Nephron progenitor cell (in vitro differentiated cells): ENCODE measurements around the gene APOL2.
"Not testable (repeated sequence)": the region's sequence is repeated elsewhere in the genome, so short reads cannot be mapped to it uniquely, and the experiment has no call there.

Experiments used
- DNase-seq: peaks from one replicate; pipeline ENCODE4 v3.0.0; 2021
- H3K27ac Mint-ChIP-seq: 2 replicates; pipeline ENCODE4 v1.8.0; 2021; ENCODE audit warnings: mild to moderate bottlenecking, moderate library complexity, mixed read lengths
- H3K27me3 Mint-ChIP-seq: 2 replicates; pipeline ENCODE4 v1.8.0; 2021; ENCODE audit warnings: mild to moderate bottlenecking, low read depth, mixed read lengths; ENCODE audit not compliant: poor library complexity
- H3K36me3 Mint-ChIP-seq: 2 replicates; pipeline ENCODE4 v1.8.0; 2021; ENCODE audit warnings: low read depth, mixed read lengths
- H3K4me1 Mint-ChIP-seq: 2 replicates; pipeline ENCODE4 v1.8.0; 2021; ENCODE audit warnings: mixed read lengths
- H3K4me3 Mint-ChIP-seq: 2 replicates; pipeline ENCODE4 v1.8.0; 2021; ENCODE audit warnings: mild to moderate bottlenecking, moderate library complexity, mixed read lengths
- H3K9me3 Mint-ChIP-seq: 2 replicates; pipeline ENCODE4 v1.8.0; 2021; ENCODE audit warnings: mild to moderate bottlenecking, moderate library complexity, mixed read lengths
- TF ChIP-seq, protein P1 (sequence below): fragments of 200-600 bp; sonication (generic); IDR thresholded peaks from 2 replicates; pipeline ENCODE4 v1.5.0; 2021; ENCODE audit warnings: antibody characterized with exemption

APOL2 gene

GRCh38 chr22:36215981-36216380, 23.3 kb downstream of the APOL2 start:
- Mint-ChIP-seq H3K4me1 (peaks cover 32% of the 10 kb centered on the region), H3K36me3 (no peaks in the 10 kb centered on the region)
- no peak for DNase-seq

GRCh38 chr22:36213586-36213985, 25.7 kb downstream of the APOL2 start:
- Mint-ChIP-seq H3K27ac (no peak overlapping the region), H3K27me3 (peaks cover 28% of the 10 kb centered on the region), H3K36me3 (no peaks in the 10 kb centered on the region), H3K4me3 (no peak overlapping the region), H3K9me3 (peaks cover 29% of the 10 kb centered on the region), H3K4me1 (peaks cover 22% of the 10 kb centered on the region)
- TF ChIP-seq, protein P1, sequence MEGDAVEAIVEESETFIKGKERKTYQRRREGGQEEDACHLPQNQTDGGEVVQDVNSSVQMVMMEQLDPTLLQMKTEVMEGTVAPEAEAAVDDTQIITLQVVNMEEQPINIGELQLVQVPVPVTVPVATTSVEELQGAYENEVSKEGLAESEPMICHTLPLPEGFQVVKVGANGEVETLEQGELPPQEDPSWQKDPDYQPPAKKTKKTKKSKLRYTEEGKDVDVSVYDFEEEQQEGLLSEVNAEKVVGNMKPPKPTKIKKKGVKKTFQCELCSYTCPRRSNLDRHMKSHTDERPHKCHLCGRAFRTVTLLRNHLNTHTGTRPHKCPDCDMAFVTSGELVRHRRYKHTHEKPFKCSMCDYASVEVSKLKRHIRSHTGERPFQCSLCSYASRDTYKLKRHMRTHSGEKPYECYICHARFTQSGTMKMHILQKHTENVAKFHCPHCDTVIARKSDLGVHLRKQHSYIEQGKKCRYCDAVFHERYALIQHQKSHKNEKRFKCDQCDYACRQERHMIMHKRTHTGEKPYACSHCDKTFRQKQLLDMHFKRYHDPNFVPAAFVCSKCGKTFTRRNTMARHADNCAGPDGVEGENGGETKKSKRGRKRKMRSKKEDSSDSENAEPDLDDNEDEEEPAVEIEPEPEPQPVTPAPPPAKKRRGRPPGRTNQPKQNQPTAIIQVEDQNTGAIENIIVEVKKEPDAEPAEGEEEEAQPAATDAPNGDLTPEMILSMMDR = no peak
- no peak for DNase-seq

More at GRCh38 chr22:36215981-36216380, 23.3 kb downstream of the APOL2 start:
- peaks cover 13% of the 10 kb centered on the region for H3K9me3 Mint-ChIP-seq
- TF ChIP-seq, protein P1 = no peak
- no peak overlapping the region for H3K4me3 Mint-ChIP-seq
- no peak overlapping the region for H3K27ac Mint-ChIP-seq
- peaks cover 24% of the 10 kb centered on the region for H3K27me3 Mint-ChIP-seq

DNA sequence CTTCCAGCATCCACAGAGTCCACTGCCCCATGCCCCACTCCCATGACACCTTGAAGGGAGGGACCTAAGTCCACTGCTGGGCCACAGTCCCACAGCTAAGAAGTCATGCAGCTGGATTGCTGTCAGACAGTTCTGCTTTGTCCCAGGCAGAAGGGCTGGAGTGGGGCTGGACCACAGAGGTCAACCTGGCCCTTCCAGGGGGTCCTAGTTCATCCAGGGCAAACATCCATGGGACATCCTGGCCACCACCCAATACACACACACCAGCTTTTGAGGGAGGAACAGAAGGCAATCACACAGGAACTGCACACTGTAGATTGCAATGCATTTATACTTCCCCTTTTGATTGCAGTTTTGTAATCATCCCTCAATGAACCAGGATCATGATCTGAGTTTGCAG, 26.4 kb downstream of the APOL2 start:
- Mint-ChIP-seq H3K9me3 (peaks cover 27% of the 10 kb centered on the region), H3K4me1 (peaks cover 22% of the 10 kb centered on the region), H3K27me3 (peaks cover 25% of the 10 kb centered on the region), H3K27ac (no peak overlapping the region), H3K4me3 (no peak overlapping the region), H3K36me3 (no peaks in the 10 kb centered on the region)
- DNase-seq = no peak
- TF ChIP-seq, protein P1 = no peak

GRCh38 chr22:36211237-36211861, 28.0 kb downstream of the APOL2 start:
- Mint-ChIP-seq H3K4me3 (no peak overlapping the region), H3K27me3 (peaks cover 24% of the 10 kb centered on the region), H3K36me3 (no peaks in the 10 kb centered on the region), H3K9me3 (peaks cover 27% of the 10 kb centered on the region), H3K27ac (no peak overlapping the region), H3K4me1 (peaks cover 22% of the 10 kb centered on the region)
- TF ChIP-seq, protein P1 = no peak
- DNase-seq = no peak

DNA sequence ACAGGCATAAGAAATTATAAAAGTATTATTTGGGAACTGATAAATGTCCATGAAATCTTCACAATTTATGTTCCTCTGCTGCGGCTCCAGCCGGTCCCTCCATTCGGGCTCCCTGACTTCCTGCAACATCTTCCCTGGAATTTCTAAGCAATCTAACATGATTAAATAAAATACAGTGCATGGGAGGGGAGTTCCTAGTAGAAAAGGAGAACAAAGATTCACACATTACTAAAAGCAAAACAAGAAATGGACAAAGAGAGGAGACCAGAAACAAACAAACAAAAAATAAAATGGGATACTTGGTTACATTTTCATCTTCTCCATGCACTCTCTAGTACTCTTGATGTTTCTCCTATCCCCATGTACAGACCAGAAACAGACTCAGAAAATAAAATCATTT, 29.1 kb downstream of the APOL2 start:
- Mint-ChIP-seq H3K27me3 (peaks cover 27% of the 10 kb centered on the region), H3K27ac (no peak overlapping the region), H3K4me1 (peaks cover 13% of the 10 kb centered on the region), H3K4me3 (no peak overlapping the region), H3K9me3 (peaks cover 27% of the 10 kb centered on the region), H3K36me3 (no peaks in the 10 kb centered on the region)
- TF ChIP-seq, protein P1 = no peak
- DNase-seq = no peak

DNA sequence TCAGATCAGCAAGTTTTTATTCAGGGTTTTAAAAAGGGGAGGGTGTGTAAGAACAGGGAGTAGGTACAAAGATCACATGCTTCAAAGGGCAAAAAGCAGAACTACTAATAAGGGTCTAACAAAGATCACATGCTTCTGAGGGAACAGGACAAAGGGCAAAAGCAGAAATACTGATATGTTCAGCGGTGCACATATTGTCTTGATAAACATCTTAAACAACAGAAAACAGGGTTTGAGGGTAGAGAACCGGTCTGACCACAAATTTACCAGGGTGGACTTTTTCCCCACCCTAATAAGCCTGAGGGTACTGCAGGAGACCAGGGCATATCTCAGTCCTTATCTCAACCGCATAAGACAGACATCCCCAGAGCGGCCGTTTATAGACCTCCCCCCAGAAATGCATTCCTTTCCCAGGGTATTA, 29.8 kb downstream of the APOL2 start:
- not testable (repeated sequence) for H3K4me3 Mint-ChIP-seq, H3K36me3 Mint-ChIP-seq, H3K4me1 Mint-ChIP-seq, H3K27ac Mint-ChIP-seq, DNase-seq
- peaks cover 27% of the 10 kb centered on the region for H3K27me3 Mint-ChIP-seq
- peaks cover 27% of the 10 kb centered on the region for H3K9me3 Mint-ChIP-seq
